Stimulated activated CD4-positive, alpha-beta T cell treated with anti-CD3 and anti-CD28 coated beads, Interleukin-4, amount 100 ng/mL, for 4 hours (primary cell): ENCODE results near the gene FBXO7.

Experiments used
- DNase-seq, 2 experiments: peaks; one replicate each; pipeline ENCODE4 v3.0.0-alpha.2; 2020

FBXO7 gene

GRCh38 chr22:32492111-32492510 is 17.5 kb downstream of the FBXO7 start:
- no peak for DNase-seq

GRCh38 chr22:32493551-32493950 is 18.9 kb downstream of the FBXO7 start:
- DNase-seq = no peak

- no peak for DNase-seq
These were observed 20.4 kb downstream of the FBXO7 start for GRCh38 chr22:32494971-32495370.

- DNase-seq = no peak
These were observed 25.1 kb downstream of the FBXO7 start for GRCh38 chr22:32499666-32500065.

- DNase-seq = no peak
These were observed 27.5 kb downstream of the FBXO7 start for GRCh38 chr22:32501836-32502752.

GRCh38 chr22:32509045-32509444 is 34.4 kb downstream of the FBXO7 start:
- no peak for DNase-seq

GRCh38 chr22:32511274-32511673 is 36.7 kb downstream of the FBXO7 start:
- DNase-seq = no peak

GRCh38 chr22:32511776-32512175 is 37.2 kb downstream of the FBXO7 start:
- DNase-seq = no peak

GRCh38 chr22:32512267-32512982 is 37.8 kb downstream of the FBXO7 start:
- DNase-seq = no peak

GRCh38 chr22:32515084-32515483 is 40.5 kb downstream of the FBXO7 start:
- no peak for DNase-seq

- no peak for DNase-seq
These were observed 42.9 kb downstream of the FBXO7 start for GRCh38 chr22:32517488-32517887.

- DNase-seq = no peak
These were observed 43.3 kb downstream of the FBXO7 start for GRCh38 chr22:32517921-32518320.

- DNase-seq = no peak
These were observed 43.8 kb downstream of the FBXO7 start for GRCh38 chr22:32518381-32518780.

GRCh38 chr22:32518848-32519247 is 44.2 kb downstream of the FBXO7 start:
- DNase-seq = no peak

- DNase-seq = no peak
These were observed 46.0 kb downstream of the FBXO7 start for GRCh38 chr22:32520612-32521011.

- DNase-seq = no peak
These were observed 47.6 kb downstream of the FBXO7 start for GRCh38 chr22:32522237-32522636.

GRCh38 chr22:32527756-32528155 is 53.1 kb downstream of the FBXO7 start:
- DNase-seq = no peak

- DNase-seq = no peak
These were observed 53.7 kb downstream of the FBXO7 start for GRCh38 chr22:32528316-32528715.

- peak; percentile 46 to 50 for DNase-seq
These were observed 54.7 kb downstream of the FBXO7 start for GRCh38 chr22:32528984-32529982.

GRCh38 chr22:32531228-32531627 is 56.6 kb downstream of the FBXO7 start:
- no peak for DNase-seq

GRCh38 chr22:32531931-32532819 is 57.6 kb downstream of the FBXO7 start:
- no peak for DNase-seq

GRCh38 chr22:32532820-32533128 is 58.2 kb downstream of the FBXO7 start:
- DNase-seq = no peak
